Measurements from ENCODE around the gene LCOR. TPM values are rescaled to one million over a fixed set of nuclear protein-coding genes. Genes with fewer than 3 reads are reported as not detected.

LCOR gene
- total and polyA plus RNA-seq, 8 donors = 4.5 to 34.2 (median 19.5) TPM

DNA sequence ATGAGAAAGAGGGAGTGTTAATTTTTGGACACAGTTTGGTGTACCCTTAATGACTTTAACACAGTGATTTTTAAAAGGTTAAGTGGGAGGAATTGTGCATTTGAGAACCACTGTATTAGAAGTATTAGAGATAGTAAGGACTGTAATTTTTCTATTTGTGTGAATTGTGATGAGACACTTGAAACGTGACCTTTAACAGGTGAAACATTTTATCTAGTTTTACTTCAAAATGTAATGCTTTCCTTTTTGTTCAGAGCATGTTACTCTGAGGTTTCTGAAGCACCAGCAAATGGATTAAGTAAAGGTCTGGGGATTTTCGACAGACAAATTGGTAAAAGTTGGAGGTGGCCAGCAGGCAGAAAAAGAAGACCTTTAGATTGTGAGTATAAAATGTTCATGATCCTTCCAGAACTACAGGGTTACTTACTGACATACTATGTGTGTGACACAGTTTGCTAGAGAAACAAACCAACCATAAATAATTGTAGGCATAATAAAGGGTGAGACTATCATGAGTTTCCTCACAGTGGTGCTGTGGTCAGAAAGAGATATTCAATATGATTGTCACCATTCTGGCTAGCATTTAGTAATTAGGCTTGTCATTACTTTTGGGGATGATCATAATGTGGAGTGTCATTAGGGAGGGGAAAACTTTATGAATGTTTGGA lies 26.1 kb downstream of the LCOR start:
- intact Hi-C loops (cut with DNase I) = no loop called here
- Histone ChIP-seq H3K9me3 (no peaks in the 10 kb centered on the region), H3K27ac (no peak overlapping the region), H3K4me1 (peaks cover 3 to 14% (median 9%) of the 10 kb centered on the region in 3 donors), H3K27me3 (no peaks in the 10 kb centered on the region), H3K36me3 (no peaks in the 10 kb centered on the region), H3K4me3 (no peak overlapping the region)
- ATAC-seq (peak in 1 of 4 donors; percentile 18), DNase-seq (no peak), FAIRE-seq (no peak)
- WGBS, 2 donors = 49 to 51% methylated on average over 2 of the region's 2 CpGs
- TF ChIP-seq, protein P1, sequence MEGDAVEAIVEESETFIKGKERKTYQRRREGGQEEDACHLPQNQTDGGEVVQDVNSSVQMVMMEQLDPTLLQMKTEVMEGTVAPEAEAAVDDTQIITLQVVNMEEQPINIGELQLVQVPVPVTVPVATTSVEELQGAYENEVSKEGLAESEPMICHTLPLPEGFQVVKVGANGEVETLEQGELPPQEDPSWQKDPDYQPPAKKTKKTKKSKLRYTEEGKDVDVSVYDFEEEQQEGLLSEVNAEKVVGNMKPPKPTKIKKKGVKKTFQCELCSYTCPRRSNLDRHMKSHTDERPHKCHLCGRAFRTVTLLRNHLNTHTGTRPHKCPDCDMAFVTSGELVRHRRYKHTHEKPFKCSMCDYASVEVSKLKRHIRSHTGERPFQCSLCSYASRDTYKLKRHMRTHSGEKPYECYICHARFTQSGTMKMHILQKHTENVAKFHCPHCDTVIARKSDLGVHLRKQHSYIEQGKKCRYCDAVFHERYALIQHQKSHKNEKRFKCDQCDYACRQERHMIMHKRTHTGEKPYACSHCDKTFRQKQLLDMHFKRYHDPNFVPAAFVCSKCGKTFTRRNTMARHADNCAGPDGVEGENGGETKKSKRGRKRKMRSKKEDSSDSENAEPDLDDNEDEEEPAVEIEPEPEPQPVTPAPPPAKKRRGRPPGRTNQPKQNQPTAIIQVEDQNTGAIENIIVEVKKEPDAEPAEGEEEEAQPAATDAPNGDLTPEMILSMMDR (IDR thresholded peaks at IDR 0.05) = no peak

- no peak for ATAC-seq
- Histone ChIP-seq H3K4me1 (peaks cover 8 to 19% (median 14%) of the 10 kb centered on the region in 3 donors), H3K27me3 (no peaks in the 10 kb centered on the region), H3K27ac (no peak overlapping the region), H3K9me3 (no peaks in the 10 kb centered on the region), H3K4me3 (no peak overlapping the region), H3K36me3 (no peaks in the 10 kb centered on the region)
- DNase-seq = no peak
- no peak for FAIRE-seq
- intact Hi-C loops (cut with DNase I) = no loop called here
- TF ChIP-seq, protein P1 (IDR thresholded peaks at IDR 0.05) = no peak
- 53 to 58% methylated on average over 2 of the region's 2 CpGs for WGBS, 2 donors
Measured at GRCh38 chr10:96858706-96859050, 26.6 kb downstream of the LCOR start.

GRCh38 chr10:96860631-96861277 lies 28.7 kb downstream of the LCOR start:
- Histone ChIP-seq H3K27me3 (no peaks in the 10 kb centered on the region), H3K4me1 (peaks cover 17 to 37% (median 35%) of the 10 kb centered on the region in 3 donors), H3K36me3 (no peaks in the 10 kb centered on the region), H3K27ac (peak overlapping the region in 1 of 4 donors; percentile 6), H3K9me3 (no peaks in the 10 kb centered on the region), H3K4me3 (no peak overlapping the region)
- intact Hi-C loops (cut with DNase I) = no loop called here
- ATAC-seq (no peak), FAIRE-seq (no peak), DNase-seq (no peak)
- TF ChIP-seq, protein P1 (IDR thresholded peaks at IDR 0.05) = no peak
- WGBS, 2 donors = 65 to 68% methylated on average over 5 of the region's 5 CpGs

GRCh38 chr10:96863922-96864543 lies 31.9 kb downstream of the LCOR start:
- 9 to 17% methylated on average over 3 of the region's 3 CpGs for WGBS, 2 donors
- H3K9me3 ChIP-seq = no peaks in the 10 kb centered on the region
- no peak overlapping the region for H3K4me3 ChIP-seq
- TF ChIP-seq, protein P1 (IDR thresholded peaks at IDR 0.05) = no peak
- H3K4me1 ChIP-seq = peaks cover 17 to 39% (median 34%) of the 10 kb centered on the region in 3 donors
- intact Hi-C loops (cut with DNase I) = no loop called here
- peak overlapping the region; percentile 23 to 76 (median 54) for H3K27ac ChIP-seq
- H3K27me3 ChIP-seq = no peaks in the 10 kb centered on the region
- no peaks in the 10 kb centered on the region for H3K36me3 ChIP-seq
- FAIRE-seq = peak; percentile 83
- ATAC-seq = peak; percentile 84 to 93 (median 88)
- DNase-seq = no peak
